Cardiac muscle cell (in vitro differentiated cells and primary cell): ENCODE results near the gene DCLK1. TPM values are rescaled to one million over a fixed set of nuclear protein-coding genes. Genes with fewer than 3 reads are reported as not detected.

ENCODE experiments used
- DNase-seq, 2 donors: peaks; one replicate each; pipeline versions ENCODE4 v3.0.0 to v3.0.0-alpha.2; 2010 to 2017; ENCODE audit warnings: low read depth in 1 of 2, low spot score in 1 of 2
- H3K27ac ChIP-seq: fragments of 200-600 bp; sonication (generic); 2 replicates; pipeline ENCODE4 v1.5.1; 2016
- H3K27me3 ChIP-seq: fragments of 200-600 bp; sonication (generic); 2 replicates; pipeline ENCODE4 v1.6.0; 2016; ENCODE audit warnings: control low read depth
- H3K36me3 ChIP-seq: fragments of 200-600 bp; sonication (generic); 2 replicates; pipeline ENCODE4 v1.5.1; 2016; ENCODE audit warnings: control low read depth
- H3K4me1 ChIP-seq: fragments of 200-600 bp; sonication (generic); 2 replicates; pipeline ENCODE4 v1.8.1; 2017; ENCODE audit warnings: low read depth, mild to moderate bottlenecking, mixed run types
- H3K4me3 ChIP-seq: fragments of 200-600 bp; sonication (generic); 2 replicates; pipeline ENCODE4 v1.5.1; 2016; ENCODE audit warnings: mild to moderate bottlenecking
- H3K9me3 ChIP-seq: fragments of 200-600 bp; sonication (generic); 2 replicates; pipeline ENCODE4 v1.5.1; 2017; ENCODE audit warnings: low read depth, mild to moderate bottlenecking, control low read depth
- CTCF ChIP-seq: IDR thresholded peaks from 2 replicates; pipeline ENCODE4 v1.5.1; 2012; ENCODE audit warnings: low read depth, mild to moderate bottlenecking, low read length
- polyA plus RNA-seq: library from polyadenylated mRNA; unstranded; fragments of >200 nt; fragmentation: Nextera tagmentation; extraction: Ambion mirVana; gene quantifications from 2 replicates; pipeline ENCODE4 v1.2.1, GENCODE V29; 2016
- total RNA-seq: library from RNA; depleted of rRNA; stranded (reverse); fragments of >200 nt; gene quantifications from 2 replicates; pipeline ENCODE4 v1.2.3, GENCODE V29; 2016

The DCLK1 gene
- total and polyA plus RNA-seq, 2 experiments from 2014 or later: 0.09 TPM; not detected in 1

- TF ChIP-seq CTCF: no peak
- H3K27me3 ChIP-seq: no peaks in the 10 kb centered on the region
- no peak overlapping the region for H3K27ac ChIP-seq
- H3K4me1 ChIP-seq: peaks cover 17% of the 10 kb centered on the region
- DNase-seq: no peak
- H3K4me3 ChIP-seq: no peak overlapping the region
- H3K9me3 ChIP-seq: no peaks in the 10 kb centered on the region
- no peaks in the 10 kb centered on the region for H3K36me3 ChIP-seq
These were observed 337.4 kb downstream of the DCLK1 start for GRCh38 chr13:35793823-35794222.

GRCh38 chr13:35792911-35793310, 338.3 kb downstream of the DCLK1 start:
- Histone ChIP-seq H3K36me3 (no peaks in the 10 kb centered on the region), H3K27me3 (no peaks in the 10 kb centered on the region), H3K9me3 (no peaks in the 10 kb centered on the region), H3K27ac (no peak overlapping the region), H3K4me1 (peaks cover 17% of the 10 kb centered on the region), H3K4me3 (no peak overlapping the region)
- no peak for TF ChIP-seq CTCF
- DNase-seq: no peak

- Histone ChIP-seq H3K4me3 (no peak overlapping the region), H3K9me3 (no peaks in the 10 kb centered on the region), H3K27ac (no peak overlapping the region), H3K4me1 (peaks cover 10% of the 10 kb centered on the region), H3K27me3 (no peaks in the 10 kb centered on the region), H3K36me3 (no peaks in the 10 kb centered on the region)
- no peak for TF ChIP-seq CTCF
- DNase-seq: no peak
These were observed 339.2 kb downstream of the DCLK1 start for GRCh38 chr13:35792021-35792420.

- H3K27ac ChIP-seq: no peak overlapping the region
- no peaks in the 10 kb centered on the region for H3K9me3 ChIP-seq
- H3K4me1 ChIP-seq: peaks cover 4% of the 10 kb centered on the region
- no peak for TF ChIP-seq CTCF
- H3K36me3 ChIP-seq: no peaks in the 10 kb centered on the region
- H3K4me3 ChIP-seq: no peak overlapping the region
- no peaks in the 10 kb centered on the region for H3K27me3 ChIP-seq
- DNase-seq: peak in 1 of 2 donors; percentile 74
These were observed 339.9 kb downstream of the DCLK1 start for GRCh38 chr13:35791184-35791851.

- H3K36me3 ChIP-seq: no peaks in the 10 kb centered on the region
- H3K27me3 ChIP-seq: no peaks in the 10 kb centered on the region
- no peak overlapping the region for H3K27ac ChIP-seq
- no peaks in the 10 kb centered on the region for H3K4me1 ChIP-seq
- no peaks in the 10 kb centered on the region for H3K9me3 ChIP-seq
- DNase-seq: peak; percentile 49 to 66
- TF ChIP-seq CTCF: peak; percentile 66
- no peak overlapping the region for H3K4me3 ChIP-seq
These were observed 341.6 kb downstream of the DCLK1 start for GRCh38 chr13:35789335-35790165.
